ENCODE results near the gene LMO1.

LMO1 gene

DNA sequence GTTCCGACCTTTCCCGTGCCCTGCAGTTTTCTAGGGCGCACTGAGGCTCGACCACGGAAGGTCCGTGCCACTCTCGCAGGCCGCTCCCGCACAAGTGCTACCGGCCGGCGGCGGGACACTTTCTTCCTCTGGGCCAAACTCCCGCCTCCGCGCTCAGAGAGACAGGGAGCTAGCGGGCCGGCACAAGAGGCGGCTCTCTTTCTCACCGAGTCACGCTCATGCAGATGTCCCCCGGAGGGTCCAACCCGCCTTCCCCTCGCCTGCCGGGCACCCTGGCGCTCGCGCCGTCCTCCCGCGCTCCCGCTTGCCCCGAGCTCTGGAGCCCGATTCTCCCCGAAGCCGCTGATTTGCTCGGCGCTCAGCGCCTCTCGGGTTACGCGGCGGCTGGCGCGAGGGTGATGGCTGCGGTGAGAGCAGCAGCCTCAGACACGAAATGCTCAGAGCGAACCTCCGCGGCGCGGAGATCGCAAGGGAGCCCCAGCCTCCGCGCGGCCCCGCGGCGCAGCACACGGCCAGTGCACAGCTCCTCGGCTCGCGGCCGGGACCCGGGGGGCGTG, 1.0 kb downstream of the LMO1 start:
- no peak for DNase-seq

DNA sequence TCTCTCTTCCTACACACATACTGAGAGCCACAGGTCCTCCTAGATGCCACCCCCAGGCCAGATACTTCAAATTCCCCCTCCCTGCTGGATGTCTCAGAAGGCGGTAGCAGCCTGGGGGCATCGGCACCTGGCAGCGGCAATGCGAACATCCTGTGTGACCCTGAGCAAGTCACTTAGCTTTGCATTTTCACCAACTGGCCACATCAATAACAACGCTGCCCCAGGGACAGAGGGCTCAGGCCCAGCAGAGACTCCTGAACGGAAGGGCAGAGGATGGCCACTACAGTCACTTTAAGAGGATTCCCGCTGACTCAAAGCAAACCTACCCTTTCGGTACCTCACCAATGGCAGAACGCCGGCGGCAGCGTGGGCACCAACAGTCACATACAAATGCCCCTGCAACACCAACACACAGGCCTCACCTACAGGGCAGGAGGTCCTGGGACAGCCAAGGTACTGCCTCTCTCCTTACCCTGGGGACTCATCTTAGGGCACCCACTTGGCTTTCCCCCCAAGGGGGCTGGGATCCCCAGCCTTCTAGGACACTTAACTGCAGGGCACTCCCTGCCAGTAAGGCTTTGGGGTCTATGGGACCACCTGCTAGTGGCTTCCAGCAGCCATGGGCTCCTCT, 1.6 kb downstream of the LMO1 start:
- DNase-seq: no peak

DNA sequence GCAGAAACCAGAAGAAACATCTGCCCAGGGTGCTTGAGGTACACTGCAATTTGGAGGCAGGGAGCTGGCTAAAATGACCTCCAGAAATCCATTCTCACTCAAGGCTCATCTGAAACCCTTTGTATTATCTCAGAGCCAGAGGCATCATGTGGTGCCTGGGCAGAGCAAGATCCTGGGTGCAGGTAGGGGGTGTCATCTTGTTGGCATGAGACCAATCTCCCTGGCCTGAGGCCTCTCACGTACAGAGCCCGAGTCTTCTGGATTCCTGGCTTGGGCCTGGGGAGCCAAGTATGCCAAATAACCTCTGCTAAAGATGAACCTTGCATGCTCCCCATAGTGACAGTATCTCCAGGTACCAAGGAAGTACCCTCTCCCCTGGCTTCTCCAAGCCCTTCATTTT, 2.4 kb downstream of the LMO1 start:
- no peak for DNase-seq

DNA sequence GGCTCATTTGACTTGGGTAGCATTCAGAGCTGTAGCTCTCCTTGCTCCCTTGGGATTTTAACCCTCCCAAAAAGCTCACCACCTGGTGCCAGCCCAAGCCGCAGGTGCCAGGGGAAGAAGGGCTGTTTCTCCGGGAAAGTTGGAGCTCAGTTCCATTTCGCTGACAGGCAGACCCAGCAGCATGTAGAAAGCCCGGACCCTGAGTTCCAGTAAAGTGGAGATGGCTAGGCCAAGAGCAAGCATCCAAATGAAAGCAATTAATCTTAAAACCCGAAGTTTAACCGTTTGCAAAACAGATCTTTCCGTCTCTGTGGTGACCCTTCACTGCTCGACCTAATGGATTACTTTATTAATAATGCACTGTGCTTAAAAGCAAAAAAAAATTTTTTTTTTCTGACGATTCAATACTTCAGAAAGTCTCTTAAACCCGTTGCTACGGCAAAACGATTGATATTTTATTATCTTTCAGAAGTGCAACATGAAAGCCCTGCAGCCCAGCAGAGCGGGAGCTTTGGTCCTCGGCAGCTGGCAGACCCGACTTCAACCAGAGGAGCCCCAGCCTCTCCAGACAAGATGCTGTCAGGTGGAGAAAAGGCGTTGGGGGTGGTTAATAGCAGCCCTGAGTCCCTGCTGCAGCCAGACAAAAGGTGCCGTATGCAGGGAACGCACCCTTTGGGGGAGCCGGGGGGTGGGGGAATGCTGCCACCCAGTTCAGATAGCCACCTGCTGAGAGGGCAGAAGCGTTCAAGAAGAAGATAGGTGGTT, 3.3 kb downstream of the LMO1 start:
- no peak for DNase-seq

DNA sequence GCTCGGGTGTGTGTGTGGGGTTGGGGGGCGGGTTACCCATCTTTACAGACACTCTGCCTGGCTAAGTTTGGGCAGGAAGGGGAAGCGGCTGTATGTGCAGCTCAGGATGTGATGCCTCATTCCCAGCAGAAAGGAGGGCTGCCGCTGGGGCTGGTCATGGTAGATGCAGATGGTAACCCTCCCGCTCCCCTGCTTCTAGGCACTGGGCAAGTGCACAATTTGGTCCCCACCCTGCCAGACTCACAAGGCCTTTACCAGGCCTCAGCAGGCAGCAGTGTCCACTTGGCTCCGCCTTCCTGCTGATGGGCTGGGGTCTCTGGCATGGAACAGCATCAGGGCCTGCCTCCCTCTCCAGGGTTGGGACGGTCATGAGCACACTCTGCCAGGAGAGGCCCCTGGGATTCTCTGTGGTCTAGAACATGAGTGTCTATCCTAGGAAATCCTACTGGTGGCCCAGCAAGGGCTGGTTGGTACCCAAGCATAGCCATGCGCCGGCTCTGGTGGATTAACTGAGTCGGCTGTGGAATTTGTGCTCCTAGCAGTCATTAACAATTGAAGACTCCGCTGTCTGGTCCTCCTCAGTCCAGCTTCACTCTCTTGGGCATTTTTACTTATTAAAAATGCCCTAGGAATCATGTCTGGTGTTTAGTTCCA, 4.2 kb downstream of the LMO1 start:
- DNase-seq: no peak

DNA sequence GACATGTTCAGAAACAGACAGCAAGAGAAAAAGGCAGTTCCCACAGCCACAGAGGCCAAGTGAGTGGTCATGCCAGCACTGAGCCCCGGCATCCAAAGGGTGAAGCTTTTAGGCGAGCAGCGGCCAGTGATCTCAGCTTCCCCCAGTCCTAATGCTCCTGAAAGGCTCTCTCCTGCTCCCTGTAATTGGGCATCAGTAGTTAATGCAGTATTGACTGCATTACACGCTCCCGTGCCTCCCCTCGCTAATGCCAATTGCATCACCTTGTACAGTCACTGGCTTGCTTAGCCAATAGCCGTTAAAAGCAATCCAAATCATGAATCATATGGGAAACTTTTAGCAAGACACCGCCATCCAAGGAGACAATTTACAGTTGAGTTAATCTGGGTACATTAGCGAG, 4.9 kb downstream of the LMO1 start:
- no peak for DNase-seq

DNA sequence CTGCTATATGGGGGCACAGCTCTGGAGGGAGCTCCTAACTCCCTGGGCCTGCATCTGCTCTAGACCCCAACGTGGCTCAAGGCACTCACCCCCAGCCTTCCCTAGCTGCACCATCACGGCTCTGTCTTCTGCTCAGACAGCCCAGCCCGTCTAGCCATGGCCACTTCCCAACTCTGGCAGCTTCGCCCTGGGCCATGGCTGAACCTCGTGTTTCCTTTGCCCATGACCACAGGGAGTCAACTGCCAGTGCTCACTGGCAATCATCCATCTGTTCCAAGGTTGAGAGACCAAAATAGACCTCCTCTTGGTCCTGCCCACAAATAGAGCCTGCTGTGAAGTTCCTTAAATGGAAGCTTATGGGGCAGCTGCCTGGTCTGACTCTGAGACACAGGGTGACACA, 5.4 kb downstream of the LMO1 start:
- no peak for DNase-seq

DNA sequence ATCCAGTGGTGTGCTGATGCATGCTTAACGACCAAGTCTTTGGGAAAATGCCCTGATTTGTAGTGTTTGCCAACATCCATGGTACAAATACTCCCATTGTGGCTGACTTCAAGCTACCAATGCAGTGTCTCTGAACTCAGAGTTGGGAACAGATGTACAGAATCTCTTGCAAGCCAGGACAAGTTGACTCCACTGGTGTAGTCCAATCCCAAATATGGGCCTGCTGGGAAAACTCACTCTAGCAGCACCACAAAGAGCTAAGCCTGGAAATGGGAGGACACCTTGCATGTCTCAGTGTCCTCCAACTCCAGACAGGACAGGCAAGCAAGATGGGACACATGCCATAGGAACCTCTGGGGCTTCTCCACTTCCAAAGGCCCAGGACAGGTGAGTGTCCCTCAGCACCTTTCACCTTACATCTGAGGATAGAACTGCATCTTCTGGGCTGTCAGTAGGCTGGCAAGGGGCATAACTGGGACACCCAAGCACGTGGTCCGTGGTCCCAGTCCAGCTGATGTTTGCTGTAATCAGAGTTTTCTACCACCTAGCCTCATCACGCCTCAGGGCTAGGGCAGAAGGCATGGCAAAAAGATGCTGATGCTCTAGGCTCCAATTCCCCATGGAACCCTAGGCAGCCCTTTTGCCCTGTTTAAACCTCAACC, 6.5 kb downstream of the LMO1 start:
- no peak for DNase-seq

DNA sequence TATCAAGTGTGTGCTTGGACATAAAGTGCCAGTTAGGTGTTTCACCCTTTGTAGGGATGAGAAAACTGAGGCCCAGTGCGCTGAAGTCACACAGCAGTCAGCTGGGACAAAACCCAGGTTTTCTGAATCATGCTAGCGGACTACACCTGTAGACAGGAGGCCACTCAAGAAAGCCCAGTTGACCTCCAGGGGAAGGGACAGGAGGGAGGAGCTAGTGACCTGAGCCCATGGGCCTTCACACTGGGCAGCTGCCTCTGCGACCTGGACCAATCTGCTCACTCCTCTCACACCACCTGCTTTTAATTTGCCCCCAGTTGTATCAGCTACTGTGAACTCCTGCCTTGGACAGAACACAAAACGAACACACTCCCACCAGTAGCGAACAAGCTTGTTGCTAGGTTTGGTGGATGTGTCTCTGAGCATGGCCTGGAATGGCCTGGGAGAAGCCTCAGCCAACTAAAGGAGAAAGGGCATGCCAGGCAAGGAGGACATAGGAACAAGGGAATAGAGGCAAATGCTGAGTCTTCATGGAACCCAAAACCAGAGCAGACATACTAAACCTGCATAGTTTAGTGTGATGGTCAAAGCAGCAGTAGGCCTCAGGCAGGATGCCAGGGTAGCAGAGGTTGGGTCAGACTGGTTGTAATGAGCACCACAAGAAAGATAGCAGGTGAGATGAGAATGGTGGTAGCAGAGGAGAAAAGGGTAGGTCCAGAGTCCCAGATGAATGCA, 7.2 kb downstream of the LMO1 start:
- no peak for DNase-seq

DNA sequence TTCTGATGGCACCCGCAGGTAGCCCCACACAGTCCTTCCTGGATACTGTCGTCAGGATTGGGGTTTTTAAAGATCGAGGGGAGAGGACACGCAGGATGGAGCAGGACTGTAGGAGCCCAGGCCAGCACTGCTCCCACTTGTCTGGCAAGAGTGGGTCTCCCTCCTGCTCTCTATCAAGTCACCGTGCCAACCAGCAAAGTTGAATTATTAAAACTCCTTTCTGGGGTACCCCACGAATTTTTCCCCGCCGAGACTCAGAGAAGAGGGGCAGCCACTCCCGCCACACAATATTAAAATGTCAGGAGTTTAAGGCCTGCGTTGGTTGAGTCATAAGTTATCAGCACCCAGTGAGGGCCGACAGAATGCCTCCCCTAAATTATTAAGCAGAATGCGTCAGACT, 10.1 kb downstream of the LMO1 start:
- DNase-seq: no peak

DNA sequence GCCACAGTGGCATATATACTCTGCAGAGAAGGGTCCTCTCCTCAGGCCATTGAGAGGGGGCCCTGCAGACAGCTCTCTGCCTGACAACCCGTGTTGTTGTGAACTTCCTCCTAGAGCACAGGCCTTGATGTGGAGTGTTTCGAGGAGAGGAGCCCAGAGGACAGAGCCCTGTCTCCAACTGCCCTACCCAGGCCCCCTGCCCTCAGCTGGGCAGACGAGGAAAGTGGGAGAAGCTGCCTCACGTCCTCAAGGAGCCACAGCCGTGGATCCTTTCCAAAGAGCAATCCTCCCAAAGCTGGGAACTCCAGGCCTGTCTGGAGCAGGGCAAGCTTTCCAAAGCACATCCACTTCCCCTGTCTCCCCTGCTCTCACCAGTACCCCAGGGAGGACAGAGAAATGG, 10.7 kb downstream of the LMO1 start:
- no peak for DNase-seq

DNA sequence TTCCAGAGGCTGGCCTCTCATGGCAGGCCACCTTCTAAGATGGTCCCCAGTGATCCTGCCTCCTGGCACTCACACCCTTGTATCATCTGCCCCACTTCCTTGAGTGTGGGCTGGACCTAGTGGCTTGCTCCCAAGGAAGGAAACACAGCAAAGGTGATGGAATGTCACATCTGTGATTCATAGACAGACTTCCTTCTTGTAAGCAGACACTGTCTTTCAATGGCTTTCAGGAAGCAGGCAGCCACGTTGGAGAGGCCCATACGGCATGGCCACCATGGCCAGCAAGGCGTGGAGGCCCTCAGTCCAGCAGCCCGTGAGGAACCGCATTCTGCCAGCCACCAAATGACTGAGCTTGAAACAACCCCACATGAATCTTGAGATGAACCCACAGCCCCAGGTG, 11.3 kb downstream of the LMO1 start:
- no peak for DNase-seq

DNA sequence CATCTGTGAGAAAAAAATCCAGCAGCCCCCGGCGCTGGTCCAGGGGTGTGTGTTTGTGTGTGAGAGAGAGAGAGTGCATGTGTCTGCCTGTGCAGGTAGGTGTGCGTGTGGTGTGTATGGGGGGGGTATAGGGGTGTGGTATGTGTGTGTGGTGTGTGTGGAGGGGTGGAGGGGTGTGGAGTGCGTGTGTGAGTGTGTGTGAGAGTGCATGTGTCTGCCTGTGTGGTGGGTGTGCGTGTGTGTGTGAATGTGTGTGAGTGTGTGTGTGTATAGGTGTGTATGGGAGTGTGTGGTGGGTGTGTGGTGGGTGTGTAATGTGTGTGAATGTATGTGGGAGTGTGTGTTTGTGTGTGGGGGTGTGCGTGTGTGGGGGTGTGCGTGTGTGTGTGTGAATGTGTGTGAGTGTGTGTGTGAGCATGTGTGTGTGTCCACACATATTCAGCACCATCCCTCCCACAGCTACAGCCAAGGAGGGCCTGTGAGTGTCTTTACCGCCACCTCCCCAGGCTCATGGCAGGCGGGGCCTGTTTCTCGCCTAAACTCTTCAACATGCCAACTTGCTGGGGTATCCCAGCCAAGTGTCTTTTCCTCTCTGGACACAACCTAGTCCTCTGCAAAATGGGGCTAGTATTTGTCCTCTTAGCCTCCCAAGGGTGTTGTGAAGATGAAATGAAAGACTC, 11.9 kb downstream of the LMO1 start:
- DNase-seq: no peak

DNA sequence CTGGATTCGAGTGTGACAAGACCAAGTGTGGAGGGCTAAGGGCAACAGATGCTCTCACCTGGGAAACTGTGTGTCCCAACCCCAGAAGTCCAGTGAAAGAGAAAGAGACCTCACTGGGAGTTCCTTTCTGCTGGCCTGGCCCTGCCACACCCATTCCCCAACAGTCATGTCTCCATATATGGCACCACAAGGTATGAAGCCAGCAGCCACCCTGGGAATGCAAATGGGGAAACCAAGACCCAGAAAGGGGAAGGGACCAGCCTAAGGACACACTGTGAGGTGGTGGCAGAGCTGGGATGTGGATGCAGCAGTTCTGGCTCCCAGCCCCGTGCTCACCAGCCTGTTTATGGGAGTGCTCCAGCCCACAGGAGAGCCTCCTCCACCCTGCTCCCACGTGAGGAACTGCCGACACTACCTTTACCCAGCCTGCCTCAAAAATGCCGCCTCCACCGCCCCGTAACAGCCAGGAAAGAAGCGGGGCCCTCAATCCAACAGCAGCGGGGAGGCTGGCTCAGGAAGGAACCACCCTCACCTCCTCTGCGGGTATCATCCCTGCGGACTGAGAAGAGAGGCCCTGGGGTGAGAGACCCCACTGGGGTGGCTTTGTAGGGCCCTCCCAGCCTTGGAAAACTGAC, 12.6 kb downstream of the LMO1 start:
- DNase-seq: no peak

DNA sequence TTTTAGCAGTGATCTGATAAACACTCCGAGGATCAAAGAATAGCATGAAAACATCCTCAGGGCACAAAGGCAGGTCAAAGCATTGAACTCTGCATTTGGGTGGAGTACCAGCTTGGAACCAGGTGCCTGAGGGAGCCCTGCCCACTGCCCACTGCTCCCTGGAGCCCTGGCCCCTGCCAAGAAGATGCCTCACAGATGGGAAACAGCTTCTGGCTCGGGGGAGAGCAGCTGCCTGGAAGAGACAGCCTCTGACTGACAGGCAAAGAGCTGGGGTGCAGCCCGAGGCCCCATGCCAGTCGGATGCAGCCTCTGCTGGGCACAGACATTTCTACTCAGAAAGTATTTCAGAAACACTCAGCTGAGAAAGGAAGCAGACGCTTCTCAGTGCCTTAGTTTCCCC, 13.2 kb downstream of the LMO1 start:
- no peak for DNase-seq

DNA sequence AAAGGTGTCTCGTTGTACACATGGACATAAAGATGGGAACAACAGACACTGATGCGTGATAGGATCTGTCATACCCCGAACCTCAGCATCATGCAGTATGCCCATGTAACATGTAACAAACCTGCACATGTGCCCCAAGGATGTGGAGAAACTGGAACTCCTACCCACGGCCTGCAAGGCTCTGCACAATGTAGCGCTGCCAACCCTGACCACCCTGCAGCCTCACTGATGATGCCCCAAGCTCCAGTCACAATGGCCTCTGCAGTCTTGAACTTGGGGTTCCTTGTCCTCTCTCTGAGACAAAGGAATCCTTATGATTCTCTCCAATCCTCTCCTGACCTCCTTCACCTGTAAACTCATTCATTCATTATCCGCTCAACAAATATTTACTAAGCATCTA, 14.2 kb downstream of the LMO1 start:
- DNase-seq: no peak

DNA sequence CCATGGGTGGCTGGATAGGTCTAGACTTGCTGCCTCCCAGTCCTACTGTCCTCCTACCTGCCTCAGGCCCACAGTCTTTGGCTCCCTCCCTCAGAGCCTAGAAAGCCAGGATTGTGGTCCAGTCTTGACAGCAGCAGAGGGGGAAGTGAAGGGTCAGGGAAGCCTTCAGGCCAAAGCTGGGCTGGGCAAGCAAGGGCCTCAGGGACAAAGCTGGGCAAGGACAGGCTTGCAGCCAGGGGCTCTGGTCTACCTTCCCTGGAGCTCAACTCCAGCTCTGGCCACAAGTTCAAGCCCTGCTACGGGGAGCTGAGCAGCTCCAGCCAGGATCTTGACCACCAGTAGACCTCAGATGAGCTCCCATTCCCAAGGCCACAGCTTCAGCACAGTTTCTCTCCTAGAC, 14.9 kb downstream of the LMO1 start:
- no peak for DNase-seq

DNA sequence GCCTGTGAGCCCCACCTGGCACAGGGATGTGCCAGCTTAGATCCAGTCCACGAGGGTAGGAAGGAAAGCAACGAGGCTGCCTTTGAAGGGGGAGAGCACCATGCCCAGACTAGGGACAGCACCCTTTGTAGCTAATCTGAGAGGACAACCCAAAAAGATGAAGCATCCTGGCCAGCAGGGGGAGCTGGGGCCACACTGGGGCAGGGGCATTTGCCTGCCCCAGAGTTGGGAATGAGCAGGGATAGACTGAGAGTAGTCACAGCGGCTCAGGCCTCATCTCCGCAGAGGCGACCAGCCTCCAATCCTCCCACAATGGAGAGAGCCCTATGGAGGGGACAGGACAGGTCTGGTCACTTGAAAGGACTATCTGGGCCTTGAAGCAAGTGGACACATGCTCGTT, 16.4 kb downstream of the LMO1 start:
- no peak for DNase-seq

DNA sequence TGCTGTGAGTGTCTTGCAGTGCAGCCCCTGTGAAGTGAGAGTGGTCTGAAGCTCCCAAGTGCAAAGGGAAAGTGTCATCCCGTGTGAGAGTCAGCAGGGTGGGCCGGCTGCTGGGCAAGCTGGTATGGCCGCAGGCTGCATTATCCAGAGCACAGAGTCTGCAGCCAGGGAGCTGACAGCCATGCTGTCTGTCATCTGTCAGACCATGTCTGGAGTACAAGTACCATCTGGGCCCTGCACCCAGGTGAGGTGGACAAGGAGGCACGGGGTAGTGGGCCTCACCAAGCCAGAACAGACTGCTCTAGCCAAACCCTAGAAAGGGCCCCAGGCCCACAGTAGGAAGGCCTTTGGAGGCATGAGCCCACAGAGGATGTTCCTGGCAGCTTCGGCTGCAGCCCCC, 20.2 kb downstream of the LMO1 start:
- no peak for DNase-seq

DNA sequence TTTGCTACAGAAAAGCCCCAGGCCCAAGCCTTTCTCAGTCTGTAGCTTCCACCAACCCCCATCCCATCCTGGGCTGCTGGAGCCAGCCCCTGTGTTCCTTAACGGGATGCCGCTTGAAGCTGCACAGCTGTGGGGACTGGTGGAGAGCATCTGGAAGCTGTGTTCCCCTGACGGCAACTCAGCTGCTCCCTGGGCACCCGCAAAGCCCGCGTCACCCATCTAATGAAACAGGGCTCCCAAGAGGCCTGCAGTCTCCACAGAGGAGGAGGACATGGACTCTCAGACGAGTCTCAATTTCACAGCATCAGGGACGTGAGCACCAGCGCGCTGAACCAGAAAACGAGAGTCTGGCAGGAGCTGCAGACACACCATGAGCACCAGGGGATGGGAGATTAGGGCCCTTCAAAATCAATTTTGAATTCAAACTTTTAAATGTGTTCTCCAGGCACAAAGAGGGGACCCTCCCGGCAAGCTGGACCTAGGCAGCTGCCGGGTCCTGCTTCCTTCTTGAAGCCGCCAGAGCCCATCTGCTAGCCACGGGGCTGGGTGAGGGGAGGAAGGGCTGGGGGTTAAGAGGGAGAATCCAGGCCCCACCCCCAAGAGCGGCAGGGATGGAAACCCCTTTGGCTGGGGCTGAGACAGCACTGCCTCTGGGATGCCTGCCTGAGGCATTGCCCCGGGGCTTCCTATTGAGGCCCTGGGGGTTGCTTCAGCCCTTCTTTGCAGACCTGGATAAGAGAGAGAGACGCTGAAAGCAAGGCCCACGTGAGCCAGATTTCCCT, 21.0 kb downstream of the LMO1 start:
- DNase-seq: no peak

DNA sequence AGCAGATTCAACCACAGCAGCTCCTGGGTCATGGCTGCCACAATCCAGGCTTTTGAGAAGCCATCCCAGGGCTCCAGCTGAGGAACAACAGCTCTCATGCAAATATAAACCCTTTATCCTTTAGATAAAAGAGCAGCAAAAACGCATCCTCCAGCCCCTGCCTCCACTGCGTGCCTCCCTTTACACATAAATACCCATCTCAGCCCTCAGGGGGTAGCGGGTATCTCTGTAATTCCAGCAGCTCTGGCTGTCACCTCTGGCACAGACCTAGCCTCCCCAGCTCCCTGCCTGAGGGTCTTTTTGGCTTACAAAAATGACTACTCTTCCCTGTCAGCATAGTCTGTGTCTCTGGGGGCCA, 21.6 kb downstream of the LMO1 start:
- DNase-seq: no peak
